Measurements from ENCODE around the gene PIK3R5.

Gene PIK3R5

GRCh38 chr17:8865811-8866210 is 99.7 kb downstream of the PIK3R5 start:
- TF ChIP-seq MAX (IDR thresholded peaks at IDR 0.05; ENCODE audit: low read depth, low read length) (no peak), POLR2A (IDR thresholded peaks at IDR 0.05; ENCODE audit: extremely low read depth, insufficient read length) (no peak)
- H3K4me3 ChIP-seq (ENCODE audit: low read depth, low read length) = no peak overlapping the region
- DNase-seq (ENCODE audit: low read depth) = no peak

GRCh38 chr17:8865385-8865784 is 100.1 kb downstream of the PIK3R5 start:
- H3K4me3 ChIP-seq (ENCODE audit: low read depth, low read length) = no peak overlapping the region
- DNase-seq (ENCODE audit: low read depth) = no peak
- TF ChIP-seq CTCF (IDR thresholded peaks at IDR 0.05; ENCODE audit: low read depth, low read length) (no peak), MAX (IDR thresholded peaks at IDR 0.05; ENCODE audit: low read depth, low read length) (no peak), POLR2A (IDR thresholded peaks at IDR 0.05; ENCODE audit: extremely low read depth, insufficient read length) (no peak), MYC (IDR thresholded peaks at IDR 0.05; ENCODE audit: low read depth, low read length) (no peak)

GRCh38 chr17:8862213-8863056 is 103.1 kb downstream of the PIK3R5 start:
- no peak for DNase-seq (ENCODE audit: low read depth)
- TF ChIP-seq MAX (IDR thresholded peaks at IDR 0.05; ENCODE audit: low read depth, low read length) = no peak
- no peak for TF ChIP-seq CTCF (IDR thresholded peaks at IDR 0.05; ENCODE audit: low read depth, low read length)
- no peak for TF ChIP-seq MYC (IDR thresholded peaks at IDR 0.05; ENCODE audit: low read depth, low read length)
- TF ChIP-seq POLR2A (IDR thresholded peaks at IDR 0.05; ENCODE audit: extremely low read depth, insufficient read length) = no peak
- no peak overlapping the region for H3K4me3 ChIP-seq (ENCODE audit: low read depth, low read length)

- no peak for DNase-seq (ENCODE audit: low read depth)
- no peak overlapping the region for H3K4me3 ChIP-seq (ENCODE audit: low read depth, low read length)
Observed at GRCh38 chr17:8861495-8862181, 103.9 kb downstream of the PIK3R5 start.

GRCh38 chr17:8859804-8860430 is 105.6 kb downstream of the PIK3R5 start:
- no peak for DNase-seq (ENCODE audit: low read depth)
- no peak overlapping the region for H3K4me3 ChIP-seq (ENCODE audit: low read depth, low read length)
- TF ChIP-seq CTCF (IDR thresholded peaks at IDR 0.05; ENCODE audit: low read depth, low read length) (no peak), MYC (IDR thresholded peaks at IDR 0.05; ENCODE audit: low read depth, low read length) (no peak), MAX (IDR thresholded peaks at IDR 0.05; ENCODE audit: low read depth, low read length) (no peak), POLR2A (IDR thresholded peaks at IDR 0.05; ENCODE audit: extremely low read depth, insufficient read length) (no peak)

More at GRCh38 chr17:8861495-8862181, 103.9 kb downstream of the PIK3R5 start:
- TF ChIP-seq CTCF (IDR thresholded peaks at IDR 0.05; ENCODE audit: low read depth, low read length) (no peak), MAX (IDR thresholded peaks at IDR 0.05; ENCODE audit: low read depth, low read length) (no peak)
